Measurements from ENCODE around the gene MLC1.

Gene MLC1

DNA sequence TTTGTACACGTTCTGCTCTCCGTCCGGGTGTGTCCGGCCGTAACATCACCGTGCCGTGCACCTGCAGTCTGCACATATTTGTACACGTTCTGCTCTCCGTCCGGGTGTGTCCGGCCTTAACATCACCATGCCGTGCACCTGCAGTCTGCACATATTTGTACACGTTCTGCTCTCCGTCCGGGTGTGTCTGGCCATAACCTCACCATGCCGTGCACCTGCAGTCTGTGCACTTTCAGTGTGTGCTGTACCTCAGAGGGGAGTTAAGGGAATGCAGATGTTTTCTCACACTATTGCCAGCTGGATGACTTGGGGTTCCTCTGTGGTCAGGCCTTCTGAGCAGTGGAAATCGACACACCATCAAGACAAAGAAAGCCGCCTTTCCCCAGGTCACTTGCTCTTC is 31.4 kb downstream of the MLC1 start:
- TF ChIP-seq, protein P1, sequence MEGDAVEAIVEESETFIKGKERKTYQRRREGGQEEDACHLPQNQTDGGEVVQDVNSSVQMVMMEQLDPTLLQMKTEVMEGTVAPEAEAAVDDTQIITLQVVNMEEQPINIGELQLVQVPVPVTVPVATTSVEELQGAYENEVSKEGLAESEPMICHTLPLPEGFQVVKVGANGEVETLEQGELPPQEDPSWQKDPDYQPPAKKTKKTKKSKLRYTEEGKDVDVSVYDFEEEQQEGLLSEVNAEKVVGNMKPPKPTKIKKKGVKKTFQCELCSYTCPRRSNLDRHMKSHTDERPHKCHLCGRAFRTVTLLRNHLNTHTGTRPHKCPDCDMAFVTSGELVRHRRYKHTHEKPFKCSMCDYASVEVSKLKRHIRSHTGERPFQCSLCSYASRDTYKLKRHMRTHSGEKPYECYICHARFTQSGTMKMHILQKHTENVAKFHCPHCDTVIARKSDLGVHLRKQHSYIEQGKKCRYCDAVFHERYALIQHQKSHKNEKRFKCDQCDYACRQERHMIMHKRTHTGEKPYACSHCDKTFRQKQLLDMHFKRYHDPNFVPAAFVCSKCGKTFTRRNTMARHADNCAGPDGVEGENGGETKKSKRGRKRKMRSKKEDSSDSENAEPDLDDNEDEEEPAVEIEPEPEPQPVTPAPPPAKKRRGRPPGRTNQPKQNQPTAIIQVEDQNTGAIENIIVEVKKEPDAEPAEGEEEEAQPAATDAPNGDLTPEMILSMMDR (IDR thresholded peaks at IDR 0.05) = no peak
- Histone ChIP-seq H3K9me3 (no peaks in the 10 kb centered on the region), H3K4me3 (ENCODE audit: low read depth in 1 of 2, low read length in 1 of 2) (no peak overlapping the region), H3K27me3 (peaks cover 29% of the 10 kb centered on the region), H3K27ac (no peak overlapping the region), H3K36me3 (no peaks in the 10 kb centered on the region), H3K4me1 (ENCODE audit: control insufficient read depth in 1 of 2, insufficient read depth in 1 of 2, low read depth in 1 of 2, low read length in 1 of 2) (peaks cover 5 to 7% of the 10 kb centered on the region in 2 experiments)

DNA sequence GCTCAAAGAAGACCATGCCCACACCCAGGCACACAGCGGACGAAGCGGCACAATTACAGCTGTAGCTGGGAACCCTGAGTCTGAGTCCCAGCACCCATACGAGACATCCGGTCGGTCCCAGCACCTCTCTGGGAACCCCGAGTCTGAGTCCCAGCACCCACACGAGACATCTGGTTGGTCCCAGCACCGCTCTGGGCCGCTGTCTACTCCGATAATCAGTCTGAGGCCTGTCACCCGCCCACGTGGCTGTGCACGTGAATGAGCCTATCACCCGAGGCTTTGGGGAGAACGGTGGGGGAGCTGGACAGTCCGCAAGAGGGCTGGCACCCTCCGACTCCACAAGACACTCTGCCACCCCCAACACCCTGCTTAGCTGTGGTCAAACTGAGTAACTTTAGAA is 33.3 kb downstream of the MLC1 start:
- Histone ChIP-seq H3K36me3 (no peaks in the 10 kb centered on the region), H3K27me3 (peaks cover 11% of the 10 kb centered on the region), H3K27ac (no peak overlapping the region), H3K4me3 (ENCODE audit: low read depth in 1 of 2, low read length in 1 of 2) (no peak overlapping the region), H3K9me3 (no peaks in the 10 kb centered on the region), H3K4me1 (ENCODE audit: control insufficient read depth in 1 of 2, insufficient read depth in 1 of 2, low read depth in 1 of 2, low read length in 1 of 2) (no peaks in the 10 kb centered on the region)
- TF ChIP-seq, protein P1 (IDR thresholded peaks at IDR 0.05) = no peak

DNA sequence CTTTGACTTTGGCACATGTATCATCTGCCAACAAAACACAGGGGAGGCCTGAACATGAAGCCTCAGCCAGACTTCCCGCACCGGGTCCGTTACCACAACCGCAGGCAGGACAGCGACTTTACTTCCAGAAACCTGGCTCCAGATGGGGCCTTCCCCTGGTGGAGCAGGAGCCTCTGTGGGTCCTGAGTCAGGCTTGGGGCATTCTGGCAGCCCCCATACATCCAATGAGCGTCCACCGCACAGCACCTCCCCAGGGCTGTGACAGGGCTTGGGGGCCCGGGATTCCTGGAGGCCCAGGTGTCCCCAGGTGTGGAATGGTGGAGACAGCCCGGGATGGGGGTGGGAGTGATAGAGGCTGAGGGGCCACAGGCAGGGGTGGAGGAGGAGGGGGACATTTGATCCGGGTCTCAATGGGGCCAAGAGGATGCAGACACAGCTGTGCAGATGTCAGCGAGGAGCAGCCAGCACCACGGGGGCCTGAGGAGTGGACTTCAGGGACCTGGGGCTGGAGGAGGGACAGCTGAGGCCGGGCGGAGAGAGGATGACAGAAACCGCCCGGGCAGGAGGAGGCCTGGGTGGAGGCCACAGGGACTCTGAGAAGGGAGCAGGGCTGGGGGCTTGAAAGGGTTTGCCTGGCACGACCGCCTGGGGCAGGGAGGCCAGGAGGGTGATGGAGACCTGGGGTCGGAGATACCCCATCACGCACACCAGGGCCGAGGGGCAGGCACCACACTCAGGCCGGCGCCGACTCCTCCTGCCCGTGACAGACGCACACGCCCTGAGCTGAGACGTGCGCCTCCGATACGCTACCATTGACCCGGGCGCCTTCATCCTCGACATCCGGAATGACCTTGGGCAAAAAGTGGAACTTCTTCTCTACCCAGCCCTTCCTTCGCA is 35.7 kb downstream of the MLC1 start:
- Histone ChIP-seq H3K27ac (no peak overlapping the region), H3K9me3 (no peaks in the 10 kb centered on the region), H3K36me3 (no peaks in the 10 kb centered on the region), H3K4me1 (ENCODE audit: control insufficient read depth in 1 of 2, insufficient read depth in 1 of 2, low read depth in 1 of 2, low read length in 1 of 2) (no peaks in the 10 kb centered on the region), H3K4me3 (ENCODE audit: low read depth in 1 of 2, low read length in 1 of 2) (no peak overlapping the region), H3K27me3 (peaks cover 20% of the 10 kb centered on the region)
- TF ChIP-seq, protein P1 (IDR thresholded peaks at IDR 0.05) = no peak

DNA sequence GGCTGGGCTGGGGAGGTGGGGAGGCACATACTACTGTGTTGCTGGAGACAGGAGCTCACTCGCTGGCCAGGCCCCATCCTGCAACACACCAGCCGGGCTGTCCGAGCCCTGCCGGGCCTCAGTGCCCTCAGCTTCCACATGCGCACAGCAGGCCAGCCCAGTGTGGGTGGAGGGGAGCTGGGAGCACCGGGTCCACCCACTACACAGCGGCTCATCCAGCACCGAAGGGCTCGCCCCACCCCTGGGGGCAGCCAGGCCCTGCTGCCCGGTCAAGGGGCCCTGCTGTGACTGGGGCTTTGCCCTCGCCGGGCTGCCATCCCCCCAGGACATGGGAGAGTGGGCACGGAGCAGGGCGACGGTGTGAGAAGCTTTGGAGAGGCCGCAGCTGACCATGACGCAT is 36.4 kb downstream of the MLC1 start:
- Histone ChIP-seq H3K4me3 (ENCODE audit: low read depth in 1 of 2, low read length in 1 of 2) (no peak overlapping the region), H3K36me3 (no peaks in the 10 kb centered on the region), H3K27ac (no peak overlapping the region), H3K27me3 (peaks cover 27% of the 10 kb centered on the region), H3K9me3 (no peaks in the 10 kb centered on the region), H3K4me1 (ENCODE audit: control insufficient read depth in 1 of 2, insufficient read depth in 1 of 2, low read depth in 1 of 2, low read length in 1 of 2) (no peaks in the 10 kb centered on the region)
- TF ChIP-seq, protein P1 (IDR thresholded peaks at IDR 0.05) = no peak

DNA sequence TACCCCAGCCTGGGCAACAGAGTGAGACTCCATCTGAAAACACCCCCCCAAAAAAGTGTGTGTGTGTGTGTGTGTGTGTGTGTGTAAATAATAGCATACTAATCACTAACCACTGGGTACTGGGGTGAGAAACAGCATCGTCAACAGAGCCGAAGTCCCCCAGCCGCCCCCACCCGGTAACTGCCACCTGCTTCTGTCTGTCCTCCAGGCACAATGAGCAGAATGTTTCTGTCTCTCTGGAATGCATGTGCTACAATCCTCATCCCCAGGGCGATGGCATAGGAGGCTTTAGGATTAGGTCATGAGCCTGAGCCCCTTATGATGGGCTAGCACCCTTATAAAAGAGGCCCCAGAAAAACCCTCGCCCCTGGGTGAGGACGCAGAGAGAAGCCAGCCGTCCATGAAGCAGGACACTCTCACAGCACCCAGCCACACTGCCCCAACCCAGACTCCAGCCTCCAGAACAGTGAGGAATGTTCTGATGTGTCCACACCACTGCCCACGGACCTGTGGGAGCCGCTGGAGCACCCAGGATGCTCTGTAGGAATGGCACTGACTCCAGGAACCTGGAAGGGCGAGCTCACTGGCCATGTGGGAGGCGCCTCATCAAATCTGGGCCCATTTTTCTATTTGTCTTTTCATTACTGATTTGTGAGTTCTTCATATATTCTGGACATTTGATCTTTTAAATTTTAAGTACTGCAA is 37.0 kb downstream of the MLC1 start:
- H3K27ac ChIP-seq = no peak overlapping the region
- no peaks in the 10 kb centered on the region for H3K9me3 ChIP-seq
- TF ChIP-seq, protein P1 (IDR thresholded peaks at IDR 0.05) = no peak
- H3K4me3 ChIP-seq (ENCODE audit: low read depth in 1 of 2, low read length in 1 of 2) = no peak overlapping the region
- no peaks in the 10 kb centered on the region for H3K36me3 ChIP-seq
- no peaks in the 10 kb centered on the region for H3K4me1 ChIP-seq (ENCODE audit: control insufficient read depth in 1 of 2, insufficient read depth in 1 of 2, low read depth in 1 of 2, low read length in 1 of 2)
- peaks cover 33% of the 10 kb centered on the region for H3K27me3 ChIP-seq

All from neutrophil (primary cell).